Mesothelial cell of epicardium (in vitro differentiated cells): Measurements from ENCODE around the gene PDE1C. TPM values are rescaled to one million over a fixed set of nuclear protein-coding genes. Genes with fewer than 3 reads are reported as not detected.

Experiments
- DNase-seq, 2 experiments: peaks; one replicate each; pipeline ENCODE4 v3.0.0; 2021; ENCODE audit warnings: low spot score in 2 of 2; ENCODE audit not compliant: unreplicated experiment in 2 of 2
- H3K27ac Mint-ChIP-seq: 2 replicates; pipeline ENCODE4 v1.8.0; 2021; ENCODE audit warnings: mixed read lengths
- H3K27me3 Mint-ChIP-seq: 2 replicates; pipeline ENCODE4 v1.8.0; 2021; ENCODE audit warnings: low read depth, mixed read lengths
- H3K36me3 Mint-ChIP-seq: 2 replicates; pipeline ENCODE4 v1.8.0; 2021; ENCODE audit warnings: mixed read lengths
- H3K4me1 Mint-ChIP-seq: 2 replicates; pipeline ENCODE4 v1.8.0; 2021; ENCODE audit warnings: mixed read lengths
- H3K4me3 Mint-ChIP-seq: 2 replicates; pipeline ENCODE4 v1.8.0; 2021; ENCODE audit warnings: mild to moderate bottlenecking, moderate library complexity, mixed read lengths
- H3K9me3 Mint-ChIP-seq: 2 replicates; pipeline ENCODE4 v1.8.0; 2021; ENCODE audit warnings: mixed read lengths
- total RNA-seq: library from RNA; stranded (reverse); gene quantifications from 3 replicates; pipeline ENCODE4 v1.2.1, GENCODE V29; 2021
- TF ChIP-seq, protein P1 (sequence below): fragments of 200-600 bp; sonication (generic); IDR thresholded peaks from one replicate; pipeline ENCODE4 v1.5.0; 2021; ENCODE audit warnings: antibody characterized with exemption; ENCODE audit not compliant: unreplicated experiment

PDE1C gene
- total RNA-seq, 1 donor from 2014 or later: 0.94 TPM

DNA sequence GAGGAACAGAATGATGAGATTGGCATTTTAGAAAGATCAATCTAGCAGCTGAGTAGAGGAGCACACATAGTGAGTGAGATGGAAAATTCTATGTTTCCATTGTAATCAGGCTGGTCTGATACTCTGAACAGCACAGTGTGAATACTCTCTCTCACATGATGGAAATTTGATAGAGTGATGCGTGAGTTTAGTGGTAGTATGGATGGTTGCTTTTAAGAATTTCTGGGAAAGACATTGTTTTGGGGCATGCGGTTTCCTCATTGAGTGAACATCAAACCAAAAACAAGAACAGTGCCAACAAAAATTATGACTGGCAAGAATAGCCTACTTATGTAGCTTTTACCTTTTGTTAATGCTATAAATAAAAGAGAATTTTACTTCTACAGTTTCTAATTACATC is 183.2 kb downstream of the PDE1C start:
- no peaks in the 10 kb centered on the region for H3K36me3 Mint-ChIP-seq
- TF ChIP-seq, protein P1, sequence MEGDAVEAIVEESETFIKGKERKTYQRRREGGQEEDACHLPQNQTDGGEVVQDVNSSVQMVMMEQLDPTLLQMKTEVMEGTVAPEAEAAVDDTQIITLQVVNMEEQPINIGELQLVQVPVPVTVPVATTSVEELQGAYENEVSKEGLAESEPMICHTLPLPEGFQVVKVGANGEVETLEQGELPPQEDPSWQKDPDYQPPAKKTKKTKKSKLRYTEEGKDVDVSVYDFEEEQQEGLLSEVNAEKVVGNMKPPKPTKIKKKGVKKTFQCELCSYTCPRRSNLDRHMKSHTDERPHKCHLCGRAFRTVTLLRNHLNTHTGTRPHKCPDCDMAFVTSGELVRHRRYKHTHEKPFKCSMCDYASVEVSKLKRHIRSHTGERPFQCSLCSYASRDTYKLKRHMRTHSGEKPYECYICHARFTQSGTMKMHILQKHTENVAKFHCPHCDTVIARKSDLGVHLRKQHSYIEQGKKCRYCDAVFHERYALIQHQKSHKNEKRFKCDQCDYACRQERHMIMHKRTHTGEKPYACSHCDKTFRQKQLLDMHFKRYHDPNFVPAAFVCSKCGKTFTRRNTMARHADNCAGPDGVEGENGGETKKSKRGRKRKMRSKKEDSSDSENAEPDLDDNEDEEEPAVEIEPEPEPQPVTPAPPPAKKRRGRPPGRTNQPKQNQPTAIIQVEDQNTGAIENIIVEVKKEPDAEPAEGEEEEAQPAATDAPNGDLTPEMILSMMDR: no peak
- DNase-seq: no peak
- peaks cover 26% of the 10 kb centered on the region for H3K27me3 Mint-ChIP-seq
- H3K27ac Mint-ChIP-seq: no peak overlapping the region
- no peaks in the 10 kb centered on the region for H3K4me1 Mint-ChIP-seq
- H3K4me3 Mint-ChIP-seq: no peak overlapping the region
- H3K9me3 Mint-ChIP-seq: peaks cover 10% of the 10 kb centered on the region

DNA sequence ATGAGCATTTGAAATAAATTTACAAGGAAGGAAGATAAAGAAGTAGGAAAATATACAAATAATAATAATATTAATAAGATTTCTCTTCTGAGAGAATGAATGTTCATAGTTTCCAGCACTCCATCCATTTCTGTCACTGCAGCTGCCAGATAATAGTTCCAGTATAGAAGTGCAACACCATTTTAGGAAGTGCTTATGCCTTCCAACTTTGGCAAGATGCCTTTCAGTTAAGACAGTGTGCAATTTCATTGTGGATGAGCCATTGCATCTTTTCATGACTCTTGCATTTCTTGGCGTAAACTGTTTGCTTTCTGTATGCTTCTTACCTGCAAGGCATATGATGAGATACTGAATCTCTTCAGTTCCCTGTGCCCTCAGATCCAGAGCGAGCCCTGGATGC is 185.0 kb downstream of the PDE1C start:
- H3K27me3 Mint-ChIP-seq: peaks cover 27% of the 10 kb centered on the region
- H3K9me3 Mint-ChIP-seq: peaks cover 10% of the 10 kb centered on the region
- H3K27ac Mint-ChIP-seq: no peak overlapping the region
- no peaks in the 10 kb centered on the region for H3K36me3 Mint-ChIP-seq
- TF ChIP-seq, protein P1: no peak
- no peaks in the 10 kb centered on the region for H3K4me1 Mint-ChIP-seq
- no peak for DNase-seq
- H3K4me3 Mint-ChIP-seq: no peak overlapping the region

DNA sequence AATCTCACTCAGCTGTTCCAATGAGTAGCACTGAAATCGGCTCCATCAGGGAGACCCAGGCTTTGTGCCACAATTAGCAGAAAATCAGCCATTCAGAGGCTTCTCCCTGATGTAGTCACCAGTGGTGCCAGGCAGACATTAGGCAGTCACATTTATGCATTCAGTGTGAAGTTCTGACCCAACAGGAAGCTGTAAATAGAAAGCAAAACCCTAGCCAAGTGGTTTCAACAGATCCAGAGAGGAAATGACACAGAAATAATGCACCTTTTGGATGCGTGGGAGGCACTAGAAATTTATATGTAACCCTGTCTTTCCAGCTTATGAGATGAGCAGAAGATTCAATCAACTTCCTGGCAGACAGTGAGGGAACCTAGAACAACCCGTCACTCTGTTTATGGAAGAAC is 186.4 kb downstream of the PDE1C start:
- H3K9me3 Mint-ChIP-seq: peaks cover 10% of the 10 kb centered on the region
- H3K36me3 Mint-ChIP-seq: no peaks in the 10 kb centered on the region
- no peak overlapping the region for H3K4me3 Mint-ChIP-seq
- H3K4me1 Mint-ChIP-seq: no peaks in the 10 kb centered on the region
- no peak for DNase-seq
- peaks cover 26% of the 10 kb centered on the region for H3K27me3 Mint-ChIP-seq
- no peak overlapping the region for H3K27ac Mint-ChIP-seq
- TF ChIP-seq, protein P1: no peak

DNA sequence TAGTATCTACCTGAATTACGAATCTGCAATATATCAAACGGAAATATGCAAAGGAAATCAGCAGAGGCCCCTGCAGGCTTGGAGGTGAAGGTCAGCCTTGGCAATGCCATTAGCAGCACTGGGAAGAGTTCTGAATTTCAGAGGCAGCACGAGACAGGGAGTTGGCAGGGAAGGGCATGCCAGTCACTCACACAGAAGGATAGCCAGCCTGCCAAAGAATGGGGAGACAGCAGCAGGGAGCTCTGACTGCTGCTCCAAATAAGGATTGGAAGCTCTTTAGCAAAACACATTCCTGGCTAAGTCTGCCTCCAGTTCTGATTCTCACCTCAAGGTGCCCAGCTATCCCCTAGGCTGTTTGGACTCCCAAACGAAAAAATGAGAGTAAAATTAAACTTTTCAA is 188.0 kb downstream of the PDE1C start:
- Mint-ChIP-seq H3K4me3 (no peak overlapping the region), H3K27me3 (peaks cover 30% of the 10 kb centered on the region), H3K4me1 (no peaks in the 10 kb centered on the region), H3K27ac (no peak overlapping the region), H3K9me3 (peaks cover 10% of the 10 kb centered on the region), H3K36me3 (no peaks in the 10 kb centered on the region)
- TF ChIP-seq, protein P1: no peak
- DNase-seq: no peak

DNA sequence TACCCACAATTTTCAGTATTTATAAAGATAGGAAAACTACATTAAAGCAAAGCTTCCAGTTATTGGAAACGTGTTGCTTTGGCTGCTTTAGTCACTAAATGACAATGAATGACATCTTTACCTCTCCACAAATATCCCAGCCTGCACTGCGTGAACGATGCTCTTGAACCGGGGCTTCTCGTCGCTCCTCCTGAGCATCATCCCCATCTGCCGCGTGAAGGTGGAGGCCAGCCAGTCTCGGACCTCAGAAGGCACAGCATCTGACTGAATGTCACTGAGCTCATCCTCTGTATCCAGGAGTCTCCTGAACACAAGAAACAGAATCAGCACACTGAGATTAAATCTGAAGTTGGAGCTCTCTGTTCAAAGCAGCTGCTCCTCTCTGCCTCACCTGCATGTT is 191.3 kb downstream of the PDE1C start:
- DNase-seq: no peak
- TF ChIP-seq, protein P1: no peak
- no peaks in the 10 kb centered on the region for H3K36me3 Mint-ChIP-seq
- peaks cover 19% of the 10 kb centered on the region for H3K27me3 Mint-ChIP-seq
- no peak overlapping the region for H3K4me3 Mint-ChIP-seq
- no peaks in the 10 kb centered on the region for H3K9me3 Mint-ChIP-seq
- no peak overlapping the region for H3K27ac Mint-ChIP-seq
- no peaks in the 10 kb centered on the region for H3K4me1 Mint-ChIP-seq

DNA sequence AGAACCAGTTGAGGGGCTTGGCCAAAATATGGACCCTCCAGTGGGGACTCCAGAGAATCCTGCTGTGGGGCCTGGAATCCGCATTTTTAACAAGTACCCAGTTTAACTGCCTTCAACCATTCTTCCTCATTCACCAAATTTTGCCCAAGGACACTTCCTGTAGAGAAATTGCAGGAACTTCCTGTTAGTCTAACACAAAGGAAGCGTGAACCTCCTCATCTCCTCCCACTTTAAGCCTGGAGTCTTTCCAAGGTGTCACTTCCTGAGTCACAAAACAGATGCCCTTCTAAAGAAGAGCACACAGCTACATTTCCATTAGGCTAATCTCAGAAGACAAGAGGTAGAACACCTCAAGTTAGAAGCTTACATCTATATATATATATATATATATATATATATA is 194.8 kb downstream of the PDE1C start:
- Mint-ChIP-seq H3K9me3 (no peaks in the 10 kb centered on the region), H3K27ac (no peak overlapping the region), H3K4me1 (no peaks in the 10 kb centered on the region), H3K27me3 (peaks cover 16% of the 10 kb centered on the region), H3K4me3 (no peak overlapping the region), H3K36me3 (no peaks in the 10 kb centered on the region)
- DNase-seq: no peak
- TF ChIP-seq, protein P1: no peak
